Erythroblast (primary cell): Measurements from ENCODE around the gene PNPLA7.

Experiments used
- GATA1 ChIP-seq: IDR thresholded peaks from 2 replicates; pipeline ENCODE4 v1.6.1; 2011; ENCODE audit warnings: low read depth, mild to moderate bottlenecking, control low read depth, low read length, moderate library complexity
- POLR2A ChIP-seq: IDR thresholded peaks from 2 replicates; pipeline ENCODE4 v1.6.1; 2011; ENCODE audit warnings: mild to moderate bottlenecking, low read length

DNA sequence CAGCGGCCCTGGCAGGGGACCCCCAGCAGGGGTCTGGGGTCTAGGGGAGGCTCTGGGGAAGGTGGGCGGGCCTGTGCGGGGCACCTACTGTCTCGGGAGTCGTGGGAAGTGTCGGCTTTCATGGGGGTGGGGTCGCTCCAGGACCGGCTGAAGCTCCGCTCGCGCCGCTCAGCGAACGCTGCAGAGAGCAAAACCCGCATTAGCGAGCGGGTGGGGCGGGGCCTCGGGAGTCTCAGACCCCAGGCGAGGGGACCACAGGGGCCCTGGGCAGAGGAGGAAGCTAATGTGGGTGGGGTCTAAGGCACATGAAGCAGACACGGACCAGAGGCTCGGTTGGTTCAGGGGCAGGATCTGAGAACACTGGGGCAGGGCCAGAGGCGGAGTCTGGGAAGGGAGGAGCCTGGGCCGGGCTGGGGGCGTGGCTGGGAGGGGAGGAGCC is 96.5 kb downstream of the PNPLA7 start:
- TF ChIP-seq POLR2A (no peak), GATA1 (no peak)
